VCaP (cell line): Measurements from ENCODE around the gene TCEAL6.
"Not testable (repeated sequence)": the region's sequence is repeated elsewhere in the genome, so short reads cannot be mapped to it uniquely, and the experiment has no call there.

Experiments used
- H3K27ac ChIP-seq: fragments of 450-650 bp; 2 replicates; pipeline ENCODE4 v1.5.1; 2017
- CTCF ChIP-seq: fragments of 450-650 bp; conservative IDR thresholded peaks from 2 replicates; pipeline ENCODE4 v1.5.1; 2017; ENCODE audit warnings: mild to moderate bottlenecking, moderate library complexity

TCEAL6 gene

GRCh38 chrX:102142274-102142673 lies at the start of gene TCEAL6:
Gene TCEAL6, minus strand, starts transcription at chrX:102142481.
- H3K27ac ChIP-seq, result not testable (repeated sequence)

GRCh38 chrX:102185967-102186720 lies 43.9 kb upstream of the TCEAL6 start:
- H3K27ac ChIP-seq, result no peak overlapping the region
- TF ChIP-seq CTCF, result no peak

- no peak within 1 kb of the TSS for H3K27ac ChIP-seq
- TF ChIP-seq CTCF, result no peak
Observed at GRCh38 chrX:102155806-102156179, 13.5 kb upstream of the TCEAL6 start, which contains the start of gene BEX5. Gene BEX5, minus strand, starts transcription at chrX:102155977. Its CDS starts 1,712 bp downstream, at chrX:102154265.

- no peak overlapping the region for H3K27ac ChIP-seq
- TF ChIP-seq CTCF, result no peak
Observed at GRCh38 chrX:102154900-102155805, 12.9 kb upstream of the TCEAL6 start.

GRCh38 chrX:102154218-102154860 lies 12.1 kb upstream of the TCEAL6 start:
- H3K27ac ChIP-seq, result no peak overlapping the region
- TF ChIP-seq CTCF, result no peak

GRCh38 chrX:102141631-102142030 lies 650 bp downstream of the TCEAL6 start:
- not testable (repeated sequence) for H3K27ac ChIP-seq

GRCh38 chrX:102140876-102141275 lies 1.4 kb downstream of the TCEAL6 start:
- H3K27ac ChIP-seq, result not testable (repeated sequence)

- H3K27ac ChIP-seq, result no peak overlapping the region
- TF ChIP-seq CTCF, result no peak
Observed at GRCh38 chrX:102138064-102138463, 4.2 kb downstream of the TCEAL6 start.
